GM19351 (cell line): Measurements from ENCODE around the gene AKT3.
A peak's percentile ranks its signal among the peaks of the same experiment; 100 is the strongest.

Experiments used
- ATAC-seq: cut with Tn5 transposase; IDR thresholded peaks from one replicate; pipeline ENCODE4 v1.9.1; 2021; ENCODE audit warnings: mild to moderate bottlenecking, moderate library complexity; ENCODE audit not compliant: unreplicated experiment

AKT3 gene

DNA sequence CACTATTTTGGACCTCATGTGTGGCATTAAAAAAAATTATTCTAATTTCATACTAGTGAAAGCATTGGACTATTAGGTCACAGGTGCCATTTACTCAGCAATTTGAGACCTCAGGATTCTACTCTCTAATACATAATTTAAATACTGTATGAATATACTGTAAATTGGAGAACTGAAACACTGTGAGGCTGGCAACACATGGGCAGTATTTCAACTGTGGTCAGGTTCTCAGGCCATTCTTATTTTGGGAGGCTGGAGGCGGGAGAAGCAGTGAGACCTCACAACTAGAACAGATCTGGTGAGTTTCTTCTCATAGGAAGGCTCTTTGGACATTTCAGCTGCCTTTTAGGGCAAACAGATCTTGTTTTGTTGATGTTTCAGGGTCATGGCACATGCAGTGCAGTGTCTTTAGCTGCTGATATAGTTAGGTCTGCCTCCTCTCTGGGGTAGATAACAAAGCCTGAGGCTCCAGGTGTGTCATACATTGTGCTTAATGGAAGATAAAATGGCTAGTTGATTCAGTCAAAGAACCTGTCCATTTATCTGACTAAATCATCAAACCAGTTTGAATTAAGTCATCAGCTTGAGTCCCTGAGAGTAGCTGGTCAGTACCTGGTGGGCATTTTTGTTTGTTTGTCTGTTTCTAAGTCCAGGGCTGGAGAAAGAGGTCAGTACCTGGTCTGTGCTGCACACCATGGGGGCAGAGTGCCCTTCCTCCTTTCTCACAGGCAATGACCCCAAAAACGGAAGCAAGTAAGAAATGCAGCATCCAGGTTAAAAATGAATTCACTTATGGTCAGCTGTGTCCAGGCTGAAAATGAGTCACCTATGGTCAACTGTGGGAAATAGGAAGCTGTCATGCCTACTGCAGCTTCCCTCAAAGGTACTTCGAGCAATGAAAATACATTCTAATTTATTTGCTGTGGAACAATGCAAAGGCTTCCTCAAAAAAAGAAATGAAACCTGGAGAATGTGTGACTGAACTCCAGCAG, 378.0 kb downstream of the AKT3 start:
- ATAC-seq = peak; percentile 79

DNA sequence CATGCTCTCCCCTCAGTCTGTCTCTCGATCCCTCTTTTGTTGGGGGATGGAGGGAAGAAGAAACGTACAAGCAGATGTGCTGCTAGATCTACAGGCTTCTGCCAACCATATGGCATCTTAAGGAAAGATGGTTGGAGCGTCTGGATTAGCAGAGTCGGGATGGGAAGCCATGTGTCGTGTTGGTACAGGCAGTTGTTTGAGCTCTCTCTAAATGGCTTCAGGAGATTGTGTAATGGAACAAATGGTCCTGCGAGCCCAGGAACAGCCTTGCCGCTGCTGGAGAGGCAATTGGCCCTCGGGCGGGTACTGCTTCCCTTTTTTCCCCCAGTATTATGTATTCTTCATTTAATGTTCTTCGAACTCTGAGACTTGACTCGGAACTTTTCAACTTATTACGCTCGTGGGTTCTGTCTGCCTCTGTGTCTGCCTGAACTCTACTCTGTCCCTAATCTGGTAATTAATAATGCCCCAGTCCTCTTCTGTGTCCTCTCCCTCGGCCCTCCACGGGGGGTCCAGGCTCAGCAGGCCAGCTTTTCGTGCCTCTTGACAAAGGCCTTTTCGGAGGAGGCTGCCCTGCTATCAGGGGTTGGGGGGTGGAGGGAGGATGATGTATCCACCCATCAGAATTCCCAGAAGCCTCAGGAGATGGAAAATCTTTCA, 378.9 kb downstream of the AKT3 start:
- no peak for ATAC-seq

DNA sequence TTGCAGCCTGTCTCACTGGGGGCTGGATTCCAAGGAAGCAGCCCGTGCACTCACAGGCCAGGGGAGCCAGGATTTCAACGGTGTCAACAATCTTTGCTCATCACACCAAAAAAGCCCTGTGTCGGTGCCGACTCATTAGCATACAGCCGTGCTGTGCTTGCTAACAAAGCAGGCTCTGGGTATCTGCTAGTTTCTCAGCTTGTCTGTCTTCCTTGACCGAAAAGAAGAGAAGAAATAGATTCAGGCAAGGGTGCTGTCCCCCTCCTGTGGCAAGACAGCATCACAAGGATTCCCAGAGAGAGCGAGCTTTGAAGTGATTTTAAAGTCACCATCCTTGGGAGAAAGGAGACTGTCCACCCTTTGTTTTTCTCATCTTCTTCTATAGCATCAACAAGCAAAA, 379.5 kb downstream of the AKT3 start:
- no peak for ATAC-seq

DNA sequence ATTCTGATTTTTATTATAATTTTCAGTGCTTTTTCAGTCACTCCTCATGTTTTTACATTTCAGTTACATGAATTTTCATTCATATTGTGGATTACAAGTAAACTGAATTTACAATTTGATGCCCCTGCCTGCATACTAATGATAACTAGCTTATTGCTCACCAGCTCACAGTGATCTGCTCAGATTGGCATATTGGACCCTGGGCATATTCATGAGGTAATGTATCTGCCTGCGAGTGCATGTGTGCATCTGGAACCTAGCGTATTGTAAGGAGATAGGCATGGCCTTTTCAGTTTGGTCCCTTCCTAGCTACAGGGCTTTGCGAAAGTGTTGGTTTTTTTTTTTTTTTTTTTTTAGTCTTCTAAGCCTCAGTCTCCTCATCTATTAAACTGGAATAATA, 380.5 kb downstream of the AKT3 start:
- ATAC-seq = no peak

- peak; percentile 72 for ATAC-seq
These were observed 384.3 kb downstream of the AKT3 start for GRCh38 chr1:243465738-243466137.

GRCh38 chr1:243465081-243465480, 385.0 kb downstream of the AKT3 start:
- ATAC-seq = no peak

DNA sequence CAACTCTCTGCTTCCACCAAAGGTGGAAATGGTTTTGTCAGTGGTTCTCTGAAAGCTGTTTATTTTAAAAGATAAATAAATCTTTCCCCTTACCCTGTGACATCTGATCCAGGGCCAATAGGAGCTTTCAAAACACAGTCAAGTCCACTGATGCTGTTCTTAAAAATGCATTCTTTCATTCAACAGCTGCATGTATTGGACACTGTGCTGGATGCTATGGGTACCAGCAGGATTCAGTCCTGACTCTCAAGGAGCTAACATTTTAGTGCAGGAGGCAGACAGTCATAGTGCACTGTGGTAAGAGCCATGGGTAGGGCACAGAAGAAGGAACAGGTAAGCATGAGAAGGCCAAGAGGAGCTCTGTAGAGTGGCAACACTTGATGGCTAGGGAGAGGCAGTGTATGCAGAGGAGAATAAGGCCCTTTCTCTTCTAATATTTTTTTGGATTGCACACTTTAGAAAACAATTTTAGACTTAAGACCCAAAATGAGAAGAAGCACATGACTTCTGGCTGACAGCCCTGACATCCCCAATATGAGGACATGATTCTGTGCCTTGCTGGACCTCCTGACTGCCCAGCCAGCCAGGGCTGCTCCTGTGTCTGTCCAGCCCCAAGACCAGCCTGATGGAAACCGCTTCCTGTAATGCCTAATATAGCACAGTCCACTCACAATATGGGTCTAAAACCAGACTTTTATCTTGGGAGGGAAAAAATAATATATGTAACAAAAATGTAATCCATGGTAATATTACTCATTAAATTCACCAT, 386.9 kb downstream of the AKT3 start:
- no peak for ATAC-seq

DNA sequence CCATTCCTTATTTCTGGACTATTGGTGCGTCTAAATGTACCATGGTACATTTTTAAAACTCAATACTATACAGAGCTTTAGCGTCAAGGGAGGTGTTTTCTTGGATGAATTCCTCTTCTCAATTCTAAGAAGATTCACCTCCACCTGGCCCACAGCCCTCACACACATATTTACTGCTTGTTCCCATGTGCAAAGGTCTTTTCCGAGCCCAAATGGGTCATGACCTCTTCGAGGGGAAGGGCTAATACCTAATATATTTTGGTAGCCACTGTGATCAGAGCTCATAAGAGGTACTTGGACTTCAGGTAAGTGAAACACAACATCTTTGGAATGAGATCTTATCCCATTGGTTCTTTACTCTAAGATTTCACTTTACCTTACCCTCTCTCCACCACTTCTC, 388.3 kb downstream of the AKT3 start:
- ATAC-seq = no peak

DNA sequence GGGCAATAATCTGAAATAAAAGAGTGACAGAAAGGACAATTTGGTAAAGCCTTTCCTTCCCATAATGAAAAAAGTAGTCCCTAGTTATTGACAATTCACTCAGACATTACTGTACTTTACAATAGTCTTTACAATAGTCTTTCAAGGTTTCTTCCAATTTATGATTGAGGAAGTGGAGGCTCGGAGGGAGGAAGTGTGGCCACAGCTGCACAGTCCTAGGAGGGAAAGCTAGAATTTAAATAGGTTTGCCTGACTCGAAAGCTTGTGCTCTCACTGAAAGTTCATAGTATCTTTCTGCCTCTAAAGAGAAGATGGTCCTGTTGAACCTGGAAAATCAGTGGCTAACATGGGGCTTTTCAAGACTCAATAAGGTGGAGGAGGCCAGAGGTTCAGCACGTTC, 391.0 kb downstream of the AKT3 start:
- ATAC-seq = peak; percentile 49

GRCh38 chr1:243457363-243457982, 392.6 kb downstream of the AKT3 start:
- ATAC-seq = no peak

- ATAC-seq = no peak
These were observed 394.0 kb downstream of the AKT3 start for GRCh38 chr1:243455760-243456651.

DNA sequence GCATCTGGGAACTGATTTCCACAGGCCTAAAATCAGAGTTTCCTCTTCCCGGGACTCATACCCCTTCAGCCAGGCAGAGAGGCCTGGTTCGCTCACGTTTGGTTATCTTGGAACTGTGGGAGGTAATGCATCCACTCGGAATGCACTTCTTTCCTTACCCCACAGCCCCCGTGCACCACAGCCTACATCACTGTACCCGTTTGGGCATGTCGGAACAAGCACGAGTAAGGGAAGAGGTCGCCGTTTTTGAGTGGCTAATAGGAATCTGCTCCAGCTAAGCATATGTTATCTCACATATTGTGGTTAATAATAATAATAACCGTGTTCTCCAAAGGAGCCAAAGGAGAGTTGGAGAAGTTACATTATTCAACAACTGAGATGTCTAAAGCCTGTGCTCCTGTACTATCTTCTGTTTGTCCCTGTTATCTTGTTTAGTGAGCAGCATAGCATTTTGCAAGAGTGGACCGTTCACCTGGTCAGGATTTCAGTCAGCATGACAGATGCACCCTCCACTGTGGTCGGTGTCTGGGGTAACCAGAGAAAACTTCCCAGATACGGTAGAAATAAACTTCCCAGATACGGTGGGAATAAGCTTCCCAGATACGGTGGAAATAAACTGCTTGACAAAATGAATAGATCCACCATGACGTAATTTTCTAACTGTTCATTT, 395.6 kb downstream of the AKT3 start:
- ATAC-seq = no peak

DNA sequence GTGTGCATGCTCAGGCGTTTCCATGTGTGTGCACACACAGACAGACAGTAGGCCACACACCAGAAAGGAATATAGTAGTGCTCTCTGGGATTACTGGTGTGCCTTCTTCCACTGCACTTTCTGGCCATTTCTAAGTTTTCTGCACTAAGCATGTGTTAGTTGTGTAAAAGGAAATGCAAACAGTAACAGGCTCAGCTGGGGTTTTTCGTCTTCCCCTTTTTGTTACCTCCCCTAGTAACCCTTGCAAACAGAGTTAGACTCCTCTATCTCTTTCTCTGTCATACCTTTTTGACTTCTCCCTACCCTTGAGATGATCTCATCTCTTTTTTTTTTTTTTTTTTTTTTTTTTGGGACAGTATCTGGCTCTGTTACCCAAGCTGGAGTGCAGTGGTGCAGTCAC, 398.0 kb downstream of the AKT3 start:
- no peak for ATAC-seq

- no peak for ATAC-seq
These were observed 400.7 kb downstream of the AKT3 start for GRCh38 chr1:243449373-243449772.

GRCh38 chr1:243447844-243448243, 402.2 kb downstream of the AKT3 start:
- ATAC-seq = no peak

GRCh38 chr1:243447347-243447746, 402.7 kb downstream of the AKT3 start:
- no peak for ATAC-seq

GRCh38 chr1:243443557-243443956, 406.5 kb downstream of the AKT3 start:
- ATAC-seq = no peak

DNA sequence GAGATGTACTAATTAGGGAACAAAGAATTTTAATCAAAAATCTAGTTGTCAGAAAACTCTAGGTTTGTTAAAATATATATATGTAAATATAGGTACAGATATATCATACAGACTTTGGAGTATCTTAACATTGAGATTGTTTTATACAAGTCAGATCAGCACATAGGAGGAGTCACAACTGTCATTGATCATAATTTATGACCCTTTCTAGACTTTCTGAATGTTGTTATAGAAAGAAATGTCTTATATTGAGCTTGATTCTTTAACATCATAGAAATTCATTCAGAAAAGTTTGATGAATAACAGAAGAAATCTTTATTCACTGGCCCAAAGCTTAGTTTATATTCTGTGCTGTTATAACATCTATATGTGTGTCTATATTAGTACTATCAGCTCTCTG, 408.4 kb downstream of the AKT3 start:
- ATAC-seq = no peak

DNA sequence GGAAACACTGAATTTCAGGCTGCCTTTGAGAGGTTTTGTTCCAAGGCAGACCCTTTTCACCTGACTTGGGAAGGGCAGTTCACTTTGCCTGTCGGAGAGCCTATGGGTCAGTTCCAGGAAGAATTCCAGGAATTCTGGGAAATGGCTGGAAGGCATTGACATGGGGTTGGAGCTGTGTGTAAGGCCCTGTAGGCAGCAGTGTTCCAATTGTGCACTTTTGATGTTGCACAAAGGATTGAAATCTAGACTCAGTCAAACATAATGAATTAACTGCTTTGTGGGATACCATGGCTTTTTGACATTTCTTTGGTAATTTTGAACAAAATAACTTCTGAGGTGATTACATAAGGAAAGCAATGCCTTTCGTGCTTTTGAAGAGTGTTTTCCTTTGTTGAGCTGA, 409.6 kb downstream of the AKT3 start:
- no peak for ATAC-seq
